ENCODE measurements around the gene DTD1. TPM values are rescaled to one million over a fixed set of nuclear protein-coding genes. Genes with fewer than 3 reads are reported as not detected.

DTD1 gene
- total and polyA plus RNA-seq, 2 of the 13 experiments (the other 11 are each of a cell fraction or from before 2014, with no cell fraction given): 41.2 to 79.3 TPM

GRCh38 chr20:18541741-18542140, 46.1 kb upstream of the DTD1 start:
- Histone ChIP-seq H3K79me2 (ENCODE audit: insufficient read depth, low read length) (no peaks in the 10 kb centered on the region), H3K4me3 (replicated peaks in 1 of 3; ENCODE audit: insufficient read depth in 1 of 3, low read depth in 2 of 3, low read length in 3 of 3) (no peak overlapping the region), H4K20me1 (ENCODE audit: insufficient read depth, low read length) (no peaks in the 10 kb centered on the region), H2AFZ (ENCODE audit: low read length) (no peak overlapping the region), H3K9me3 (ENCODE audit: low read length) (no peaks in the 10 kb centered on the region), H3K27me3 (ENCODE audit: control insufficient read depth in 1 of 2, insufficient read depth in 2 of 2, low read length in 2 of 2) (no peaks in the 10 kb centered on the region), H3K9ac (ENCODE audit: insufficient read depth, low read depth, low read length) (no peak overlapping the region), H3K27ac (ENCODE audit: extremely low read length, insufficient read depth, low read length) (no peak overlapping the region), H3K4me1 (ENCODE audit: insufficient read depth, low read length) (no peaks in the 10 kb centered on the region), H3K36me3 (replicated peaks in 1 of 2; ENCODE audit: control insufficient read depth in 1 of 2, insufficient read depth in 2 of 2, low read length in 2 of 2) (peaks cover 33 to 76% of the 10 kb centered on the region in 2 experiments), H3K4me2 (ENCODE audit: low read depth, low read length) (no peak overlapping the region)
- DNase-seq (ENCODE audit: low spot score) (no peak), ATAC-seq (no peak), FAIRE-seq (no peak)
- ChIA-PET CTCF (ENCODE audit: low intra/inter-chr PET ratio, low total read pairs) (no interaction called here), POLR2A (no interaction called here)
- in situ Hi-C loops (cut with HindIII; ENCODE audit: extremely low pct_ligation_motif_present, low pct_unique_long_range_greater_than_20kb): no loop called here
- WGBS (ENCODE audit: low lambda C conversion rate): 96% methylated on average over 5 of the region's 5 CpGs
- intact Hi-C loops (cut with micrococcal nuclease; ENCODE audit: unreplicated experiment): no loop called here
- TF ChIP-seq ZBTB14 (CRISPR knock-in tag; IDR thresholded peaks at IDR 0.05): no peak
- TF ChIP-seq ARNT2 (CRISPR knock-in tag; IDR thresholded peaks at IDR 0.05; ENCODE audit: low read depth): no peak
- no peak for TF ChIP-seq ZNF572 (CRISPR knock-in tag; IDR thresholded peaks at IDR 0.05)
- TF ChIP-seq ETS1 (CRISPR knock-in tag; IDR thresholded peaks at IDR 0.05): no peak
- no peak for TF ChIP-seq ZNF652 (CRISPR knock-in tag; IDR thresholded peaks at IDR 0.05; ENCODE audit: borderline replicate concordance, low read depth)
- TF ChIP-seq ZNF460 (CRISPR knock-in tag; IDR thresholded peaks at IDR 0.05; ENCODE audit: borderline replicate concordance): no peak
- no peak for TF ChIP-seq ZNF549 (CRISPR knock-in tag; IDR thresholded peaks at IDR 0.05)
- TF ChIP-seq SETDB1 (CRISPR knock-in tag; IDR thresholded peaks at IDR 0.05; ENCODE audit: borderline replicate concordance): no peak
- TF ChIP-seq GTF2F1 (IDR thresholded peaks at IDR 0.05; ENCODE audit: low read length): no peak
- no peak for TF ChIP-seq EP300 (IDR thresholded peaks at IDR 0.05; ENCODE audit: low read depth in 2 of 2, low read length in 2 of 2)
- TF ChIP-seq EP300 (CRISPR knock-in tag; IDR thresholded peaks at IDR 0.05; ENCODE audit: borderline replicate concordance): no peak
- no peak for TF ChIP-seq ZNF784 (CRISPR knock-in tag; IDR thresholded peaks at IDR 0.05; ENCODE audit: borderline replicate concordance)
- no peak for TF ChIP-seq MAFK (conservative IDR thresholded peaks at IDR 0.05 in 1 of 2, IDR thresholded peaks at IDR 0.05 in 1 of 2; ENCODE audit: low read length in 2 of 2)
- TF ChIP-seq FOSL2 (CRISPR knock-in tag; IDR thresholded peaks at IDR 0.05): no peak
- no peak for TF ChIP-seq GLMP (CRISPR knock-in tag; IDR thresholded peaks at IDR 0.05; ENCODE audit: borderline replicate concordance)
- no peak for TF ChIP-seq ZNF619 (CRISPR knock-in tag; IDR thresholded peaks at IDR 0.05)
- no peak for TF ChIP-seq CC2D1A (CRISPR knock-in tag; IDR thresholded peaks at IDR 0.05)
- no peak for TF ChIP-seq NFKBIZ (CRISPR knock-in tag; IDR thresholded peaks at IDR 0.05)
- no peak for TF ChIP-seq ZNF782 (CRISPR knock-in tag; IDR thresholded peaks at IDR 0.05; ENCODE audit: borderline replicate concordance)
- no TSS peak for BruUV-seq (replicated peaks)
